Measurements from ENCODE around the gene RNF150. TPM values are rescaled to one million over a fixed set of nuclear protein-coding genes. Genes with fewer than 3 reads are reported as not detected.

The RNF150 gene
- total RNA-seq, 4 donors from 2014 or later, result 0.65 to 4.8 (median 1.7) TPM

DNA sequence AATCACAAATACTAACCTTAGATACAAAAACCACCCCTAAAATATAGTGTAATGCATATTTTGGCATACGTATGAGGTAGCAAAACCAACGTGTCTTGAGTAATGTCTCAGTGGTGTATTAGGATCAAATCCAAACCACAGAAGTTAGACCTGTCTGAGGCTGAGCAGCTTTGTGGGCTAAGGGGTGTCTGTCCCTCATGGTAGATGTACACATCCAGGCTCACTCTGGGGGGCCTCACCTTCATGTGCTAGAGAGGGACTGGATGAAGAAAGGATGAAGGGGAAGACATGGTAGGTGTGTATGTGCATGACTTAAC is 189.1 kb downstream of the RNF150 start:
- H3K4me3 ChIP-seq (ENCODE audit: low read depth, poor library complexity, severe bottlenecking), result no peak overlapping the region
- WGBS, 2 donors, result 47 to 55% methylated on average over 2 of the region's 2 CpGs
- TF ChIP-seq POLR2A (IDR thresholded peaks at IDR 0.05), result no peak
- TF ChIP-seq, protein P1, sequence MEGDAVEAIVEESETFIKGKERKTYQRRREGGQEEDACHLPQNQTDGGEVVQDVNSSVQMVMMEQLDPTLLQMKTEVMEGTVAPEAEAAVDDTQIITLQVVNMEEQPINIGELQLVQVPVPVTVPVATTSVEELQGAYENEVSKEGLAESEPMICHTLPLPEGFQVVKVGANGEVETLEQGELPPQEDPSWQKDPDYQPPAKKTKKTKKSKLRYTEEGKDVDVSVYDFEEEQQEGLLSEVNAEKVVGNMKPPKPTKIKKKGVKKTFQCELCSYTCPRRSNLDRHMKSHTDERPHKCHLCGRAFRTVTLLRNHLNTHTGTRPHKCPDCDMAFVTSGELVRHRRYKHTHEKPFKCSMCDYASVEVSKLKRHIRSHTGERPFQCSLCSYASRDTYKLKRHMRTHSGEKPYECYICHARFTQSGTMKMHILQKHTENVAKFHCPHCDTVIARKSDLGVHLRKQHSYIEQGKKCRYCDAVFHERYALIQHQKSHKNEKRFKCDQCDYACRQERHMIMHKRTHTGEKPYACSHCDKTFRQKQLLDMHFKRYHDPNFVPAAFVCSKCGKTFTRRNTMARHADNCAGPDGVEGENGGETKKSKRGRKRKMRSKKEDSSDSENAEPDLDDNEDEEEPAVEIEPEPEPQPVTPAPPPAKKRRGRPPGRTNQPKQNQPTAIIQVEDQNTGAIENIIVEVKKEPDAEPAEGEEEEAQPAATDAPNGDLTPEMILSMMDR (IDR thresholded peaks at IDR 0.05), result no peak
- intact Hi-C loops (cut with DNase I; ENCODE audit: low total_unique reads), result no loop called here
- no peak for DNase-seq (ENCODE audit: low spot score in 2 of 2)

DNA sequence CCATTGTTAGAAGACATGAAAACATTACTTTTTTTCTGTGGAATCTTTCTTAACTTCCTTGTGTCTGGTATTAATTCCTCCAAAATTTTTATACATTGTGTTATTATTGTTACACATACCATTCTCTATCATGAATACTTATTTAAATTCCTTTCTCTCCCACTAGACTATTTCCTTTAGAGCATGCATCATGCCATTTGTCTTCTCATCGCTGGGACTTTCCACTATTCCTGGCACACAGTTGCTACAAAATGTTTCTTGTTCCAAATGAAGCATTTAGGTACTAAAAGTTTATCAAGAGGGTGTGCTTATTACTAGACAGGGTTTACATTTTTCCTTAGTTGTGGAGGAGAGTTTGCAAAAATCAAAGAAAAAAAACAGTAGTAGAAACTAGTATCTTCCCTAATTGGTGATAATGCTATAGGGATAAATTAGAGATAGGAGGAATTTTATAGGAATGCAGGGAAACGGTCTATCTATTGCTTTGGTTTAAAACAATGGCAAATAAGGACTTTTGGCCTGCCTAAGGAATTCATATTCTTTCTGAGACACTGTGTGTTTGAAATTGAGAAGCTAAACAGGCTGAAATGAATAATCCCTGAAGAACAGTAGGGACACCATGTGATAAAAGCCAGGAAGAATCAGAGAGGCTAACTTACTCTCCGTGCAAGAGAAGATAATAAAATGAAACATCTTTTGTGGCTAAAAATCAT is 189.6 kb downstream of the RNF150 start:
- WGBS, 2 donors, result 50 to 57% methylated on average over 3 of the region's 3 CpGs
- TF ChIP-seq POLR2A (IDR thresholded peaks at IDR 0.05), result no peak
- TF ChIP-seq, protein P1 (IDR thresholded peaks at IDR 0.05), result no peak
- intact Hi-C loops (cut with DNase I; ENCODE audit: low total_unique reads), result no loop called here
- H3K4me3 ChIP-seq (ENCODE audit: low read depth, poor library complexity, severe bottlenecking), result no peak overlapping the region
- no peak for DNase-seq (ENCODE audit: low spot score in 2 of 2)

DNA sequence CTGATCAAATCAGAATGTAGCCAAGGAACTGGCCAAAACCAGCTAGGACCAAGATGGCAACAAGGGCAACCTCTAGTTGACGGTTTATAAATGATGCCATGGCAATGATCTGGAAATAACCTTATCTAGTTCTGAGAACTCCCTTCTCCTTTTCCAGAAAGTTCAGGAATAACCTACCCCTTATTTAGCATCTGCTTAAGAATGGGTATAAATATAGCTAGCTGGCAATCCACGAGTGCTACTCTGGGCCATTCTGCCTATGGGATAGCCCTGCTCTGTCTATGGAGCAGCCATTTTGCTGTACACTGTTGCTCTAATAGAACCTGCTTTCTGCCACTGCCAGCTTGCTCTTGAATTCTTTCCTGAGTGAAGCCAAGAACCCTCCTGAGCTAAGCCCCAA is 192.7 kb downstream of the RNF150 start:
- no peak for TF ChIP-seq POLR2A (IDR thresholded peaks at IDR 0.05)
- TF ChIP-seq, protein P1 (IDR thresholded peaks at IDR 0.05), result no peak
- WGBS, 2 donors, result 77 to 93% methylated on average over 2 of the region's 2 CpGs

DNA sequence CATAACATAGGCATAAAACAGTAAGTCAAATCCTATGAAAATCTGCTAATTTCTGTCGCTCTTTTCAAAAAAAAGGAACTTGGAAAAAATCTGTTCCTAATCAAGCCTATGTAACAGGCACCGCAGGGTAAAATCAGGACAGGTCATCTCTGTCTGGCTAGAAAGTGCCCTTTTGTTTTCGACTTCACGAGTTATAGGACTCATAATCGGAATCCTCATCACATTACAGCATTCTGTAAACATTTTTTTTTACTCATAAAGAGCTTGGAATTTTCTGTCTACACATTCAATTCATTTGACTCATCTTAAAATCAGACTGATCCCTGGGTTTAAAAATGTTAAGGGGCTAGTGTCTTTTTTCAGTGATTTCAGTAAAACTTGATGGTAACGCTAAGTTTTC is 195.4 kb downstream of the RNF150 start:
- WGBS, 2 donors, result 61 to 70% methylated on average over 6 of the region's 6 CpGs
- no peak for TF ChIP-seq POLR2A (IDR thresholded peaks at IDR 0.05)
- TF ChIP-seq, protein P1 (IDR thresholded peaks at IDR 0.05), result no peak

More for the DNA sequence above, 192.7 kb downstream of the RNF150 start:
- no peak for DNase-seq (ENCODE audit: low spot score in 2 of 2)
- no peak overlapping the region for H3K4me3 ChIP-seq (ENCODE audit: low read depth, poor library complexity, severe bottlenecking)
- intact Hi-C loops (cut with DNase I; ENCODE audit: low total_unique reads), result no loop called here

DNA sequence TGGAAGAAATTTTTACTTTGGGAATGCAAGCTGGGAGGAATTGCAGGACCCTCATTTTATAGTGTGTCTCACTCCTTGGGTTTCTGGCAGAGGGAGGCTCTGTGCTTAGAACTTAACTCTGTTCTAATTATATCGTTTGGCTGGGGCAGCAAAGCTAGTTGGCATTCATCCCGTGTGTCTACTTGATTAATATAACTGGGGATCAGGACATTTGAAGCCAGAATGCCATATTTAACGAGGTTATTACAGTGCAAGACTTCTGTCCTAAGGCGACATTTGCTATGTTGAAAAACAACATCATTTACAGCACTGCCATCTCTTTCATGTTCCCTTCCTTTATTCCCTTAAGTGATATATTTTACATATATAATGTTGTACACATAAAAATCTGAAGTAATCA is 198.0 kb downstream of the RNF150 start:
- 10 to 16% methylated on average over 4 of the region's 4 CpGs for WGBS, 2 donors
- no peak for TF ChIP-seq POLR2A (IDR thresholded peaks at IDR 0.05)
- TF ChIP-seq, protein P1 (IDR thresholded peaks at IDR 0.05), result no peak
- no peak for DNase-seq (ENCODE audit: low spot score in 2 of 2)
- intact Hi-C loops (cut with DNase I; ENCODE audit: low total_unique reads), result no loop called here
- H3K4me3 ChIP-seq (ENCODE audit: low read depth, poor library complexity, severe bottlenecking), result no peak overlapping the region

More for the DNA sequence above, 195.4 kb downstream of the RNF150 start:
- no peak for DNase-seq (ENCODE audit: low spot score in 2 of 2)
- intact Hi-C loops (cut with DNase I; ENCODE audit: low total_unique reads), result no loop called here
- H3K4me3 ChIP-seq (ENCODE audit: low read depth, poor library complexity, severe bottlenecking), result no peak overlapping the region
